H1 (cell line): ENCODE data around the gene FMO5. TPM values are rescaled to one million over a fixed set of nuclear protein-coding genes. Genes with fewer than 3 reads are reported as not detected.

Experiments used
- CTBP2 ChIP-seq: IDR thresholded peaks from 2 replicates; pipeline ENCODE4 v1.7.0; 2011; ENCODE audit warnings: borderline replicate concordance, mild to moderate bottlenecking, moderate library complexity, mixed read lengths, low read length; ENCODE audit not compliant: insufficient read depth, insufficient read length
- SP4 ChIP-seq: IDR thresholded peaks from 2 replicates; pipeline ENCODE4 v1.6.1; 2012; ENCODE audit warnings: low read length, inconsistent platforms
- polyA plus RNA-seq, 7 experiments: library from polyadenylated mRNA; depleted of rRNA in 3 of 7; stranded (reverse) in 5 of 7; unstranded in 2 of 7; fragments of >200 nt in 5 of 7; fragments of 200-250 nt in 2 of 7; gene quantifications; 1 replicate in 5 of 7; 2 replicates in 1 of 7; 4 replicates in 1 of 7; pipeline versions ENCODE4 v1.2.1 to v1.2.3, GENCODE V29; 2011 to 2013; ENCODE audit warnings: missing spikeins in 2 of 7, mixed read lengths in 2 of 7
- total RNA-seq: library from RNA; stranded (reverse); fragmentation: NEBNext Ultra II Directional; extraction: Animal tissue kit (Norgen Biotek cat#: 25700); gene quantifications from 2 replicates; pipeline ENCODE4 v1.2.1, GENCODE V29; 2021

FMO5 gene
- total and polyA plus RNA-seq, 2 of the 8 experiments (the other 6 are each of a cell fraction or from before 2014, with no cell fraction given), result 0.27 to 0.34 TPM

GRCh38 chr1:147210987-147211386 is 14.2 kb downstream of the FMO5 start (continued):
- TF ChIP-seq CTBP2 (no peak), SP4 (no peak)
